Measurements from ENCODE around the gene LRRC18.

LRRC18 gene

GRCh38 chr10:48970654-48971053 lies 31.0 kb upstream of the LRRC18 start:
- no peaks in the 10 kb centered on the region for H3F3A ChIP-seq (ENCODE audit: insufficient read depth, low read length)
- no peaks in the 10 kb centered on the region for H3K9me2 ChIP-seq (ENCODE audit: low read depth, low read length)
- H3K9ac ChIP-seq (ENCODE audit: low read length), result no peak overlapping the region
- no peaks in the 10 kb centered on the region for H3K9me3 ChIP-seq (ENCODE audit: low read length)
- no peak overlapping the region for H3K27ac ChIP-seq (ENCODE audit: low read depth, low read length, poor library complexity, severe bottlenecking)
- H2AFZ ChIP-seq (ENCODE audit: low read length), result no peak overlapping the region
- no peak overlapping the region for H3K4me2 ChIP-seq (ENCODE audit: low read length)
- H3K4me1 ChIP-seq (ENCODE audit: insufficient read depth, low read length, severe bottlenecking), result no peaks in the 10 kb centered on the region
- peaks cover 80% of the 10 kb centered on the region for H3K36me3 ChIP-seq (ENCODE audit: insufficient read depth, low read length)
- no peak for TF ChIP-seq CTCF (IDR thresholded peaks at IDR 0.05; ENCODE audit: low read length)
- TF ChIP-seq EZH2 (IDR thresholded peaks at IDR 0.05; ENCODE audit: borderline replicate concordance, low read length), result no peak
- H3K27me3 ChIP-seq (ENCODE audit: insufficient read depth, low read length), result no peaks in the 10 kb centered on the region
- no peaks in the 10 kb centered on the region for H3K79me2 ChIP-seq (ENCODE audit: insufficient read depth, low read length)
- no peaks in the 10 kb centered on the region for H4K20me1 ChIP-seq (ENCODE audit: insufficient read depth, low read length)
- H3K4me3 ChIP-seq (ENCODE audit: low read depth, low read length, poor library complexity, severe bottlenecking), result no peak overlapping the region

GRCh38 chr10:48970046-48970445 lies 30.4 kb upstream of the LRRC18 start:
- H3K4me1 ChIP-seq (ENCODE audit: insufficient read depth, low read length, severe bottlenecking), result no peaks in the 10 kb centered on the region
- no peaks in the 10 kb centered on the region for H3K9me2 ChIP-seq (ENCODE audit: low read depth, low read length)
- H3K4me2 ChIP-seq (ENCODE audit: low read length), result no peak overlapping the region
- no peak overlapping the region for H3K4me3 ChIP-seq (ENCODE audit: low read depth, low read length, poor library complexity, severe bottlenecking)
- H3F3A ChIP-seq (ENCODE audit: insufficient read depth, low read length), result no peaks in the 10 kb centered on the region
- no peak overlapping the region for H2AFZ ChIP-seq (ENCODE audit: low read length)
- no peaks in the 10 kb centered on the region for H3K27me3 ChIP-seq (ENCODE audit: insufficient read depth, low read length)
- H3K27ac ChIP-seq (ENCODE audit: low read depth, low read length, poor library complexity, severe bottlenecking), result no peak overlapping the region
- H3K9me3 ChIP-seq (ENCODE audit: low read length), result no peaks in the 10 kb centered on the region
- no peaks in the 10 kb centered on the region for H4K20me1 ChIP-seq (ENCODE audit: insufficient read depth, low read length)
- H3K9ac ChIP-seq (ENCODE audit: low read length), result no peak overlapping the region
- no peaks in the 10 kb centered on the region for H3K79me2 ChIP-seq (ENCODE audit: insufficient read depth, low read length)
- peaks cover 78% of the 10 kb centered on the region for H3K36me3 ChIP-seq (ENCODE audit: insufficient read depth, low read length)
- no peak for TF ChIP-seq EZH2 (IDR thresholded peaks at IDR 0.05; ENCODE audit: borderline replicate concordance, low read length)
- no peak for TF ChIP-seq CTCF (IDR thresholded peaks at IDR 0.05; ENCODE audit: low read length)

GRCh38 chr10:48968036-48968435 lies 28.4 kb upstream of the LRRC18 start:
- Histone ChIP-seq H2AFZ (ENCODE audit: low read length) (no peak overlapping the region), H3K4me2 (ENCODE audit: low read length) (no peak overlapping the region), H3K27ac (ENCODE audit: low read depth, low read length, poor library complexity, severe bottlenecking) (no peak overlapping the region), H3K79me2 (ENCODE audit: insufficient read depth, low read length) (no peaks in the 10 kb centered on the region), H3K9me3 (ENCODE audit: low read length) (no peaks in the 10 kb centered on the region), H3K36me3 (ENCODE audit: insufficient read depth, low read length) (peaks cover 87% of the 10 kb centered on the region), H3K4me3 (ENCODE audit: low read depth, low read length, poor library complexity, severe bottlenecking) (no peak overlapping the region), H3F3A (ENCODE audit: insufficient read depth, low read length) (no peaks in the 10 kb centered on the region), H4K20me1 (ENCODE audit: insufficient read depth, low read length) (no peaks in the 10 kb centered on the region), H3K27me3 (ENCODE audit: insufficient read depth, low read length) (no peaks in the 10 kb centered on the region), H3K9ac (ENCODE audit: low read length) (no peak overlapping the region), H3K4me1 (ENCODE audit: insufficient read depth, low read length, severe bottlenecking) (no peaks in the 10 kb centered on the region), H3K9me2 (ENCODE audit: low read depth, low read length) (no peaks in the 10 kb centered on the region)
- TF ChIP-seq EZH2 (IDR thresholded peaks at IDR 0.05; ENCODE audit: borderline replicate concordance, low read length) (no peak), CTCF (IDR thresholded peaks at IDR 0.05; ENCODE audit: low read length) (no peak)

Data from OCI-LY1 (cell line).